Keratinocyte (primary cell): Measurements from ENCODE around the gene EYS. TPM values are rescaled to one million over a fixed set of nuclear protein-coding genes. Genes with fewer than 3 reads are reported as not detected.
"Not testable (repeated sequence)": the region's sequence is repeated elsewhere in the genome, so short reads cannot be mapped to it uniquely, and the experiment has no call there.

Source experiments
- DNase-seq: peaks from one replicate; pipeline ENCODE4 v3.0.0-alpha.2; 2011; ENCODE audit warnings: low read depth, missing footprints, low spot score
- FAIRE-seq: peaks from 2 replicates; lab custom pipeline; 2011; peaks lifted over from hg19 to GRCh38; lab: Jason Lieb, UNC
- H2AFZ ChIP-seq: 2 replicates; pipeline ENCODE4 v1.6.0; 2012; ENCODE audit warnings: low read length, control low read depth, inconsistent platforms; ENCODE audit not compliant: control insufficient read depth
- H3K27ac ChIP-seq: 2 replicates; pipeline ENCODE4 v1.5.1; 2011; ENCODE audit warnings: low read length; ENCODE audit not compliant: control insufficient read depth, insufficient read depth
- H3K27me3 ChIP-seq: 3 replicates; pipeline ENCODE4 v1.6.0; 2011; ENCODE audit warnings: low read length; ENCODE audit not compliant: control insufficient read depth, insufficient read depth; ENCODE audit errors: extremely low read depth
- H3K36me3 ChIP-seq, 2 experiments: 2 replicates in 1 of 2; 3 replicates in 1 of 2; pipeline ENCODE4 v1.5.1; 2011; ENCODE audit warnings: low read length in 2 of 2, mild to moderate bottlenecking in 1 of 2; ENCODE audit not compliant: control insufficient read depth in 2 of 2, insufficient read depth in 2 of 2; ENCODE audit errors: extremely low read depth in 1 of 2
- H3K4me1 ChIP-seq: 3 replicates; pipeline ENCODE4 v1.5.1; 2011; ENCODE audit warnings: low read length; ENCODE audit not compliant: control insufficient read depth, insufficient read depth; ENCODE audit errors: extremely low read depth
- H3K4me2 ChIP-seq: 3 replicates; pipeline ENCODE4 v1.6.0; 2011; ENCODE audit warnings: low read depth, low read length; ENCODE audit not compliant: control insufficient read depth, insufficient read depth; ENCODE audit errors: extremely low read depth
- H3K4me3 ChIP-seq, 3 experiments: fragments of 200-600 bp in 1 of 3; sonication (generic) in 1 of 3; 2 replicates in 2 of 3; 3 replicates in 1 of 3; pipeline ENCODE4 v1.5.1; 2011 to 2016; ENCODE audit warnings: low read length in 3 of 3, mild to moderate bottlenecking in 3 of 3, control low read depth in 2 of 3, inconsistent platforms in 1 of 3, low read depth in 1 of 3, mixed read lengths in 1 of 3, mixed run types in 1 of 3, moderate library complexity in 1 of 3; ENCODE audit not compliant: control insufficient read depth in 2 of 3, insufficient read depth in 2 of 3; ENCODE audit errors: extremely low read depth in 1 of 3
- H3K79me2 ChIP-seq: 2 replicates; pipeline ENCODE4 v1.6.0; 2012; ENCODE audit warnings: low read length; ENCODE audit not compliant: control insufficient read depth, insufficient read depth
- H3K9ac ChIP-seq: 3 replicates; pipeline ENCODE4 v1.6.0; 2011; ENCODE audit warnings: low read length; ENCODE audit not compliant: control insufficient read depth, insufficient read depth; ENCODE audit errors: extremely low read depth
- H3K9me1 ChIP-seq: 3 replicates; pipeline ENCODE4 v1.6.0; 2011; ENCODE audit warnings: low read length; ENCODE audit not compliant: control insufficient read depth, insufficient read depth; ENCODE audit errors: extremely low read depth
- H3K9me3 ChIP-seq: 2 replicates; pipeline ENCODE4 v1.5.1; 2012; ENCODE audit warnings: low read depth, low read length; ENCODE audit not compliant: control insufficient read depth
- H4K20me1 ChIP-seq: 3 replicates; pipeline ENCODE4 v1.6.0; 2011; ENCODE audit warnings: low read length; ENCODE audit not compliant: control insufficient read depth, insufficient read depth; ENCODE audit errors: extremely low read depth
- CTCF ChIP-seq, 3 experiments: IDR thresholded peaks in 1 of 3; conservative IDR thresholded peaks in 1 of 3; optimal IDR thresholded peaks in 1 of 3; 2 replicates in 2 of 3; 3 replicates in 1 of 3; pipeline versions ENCODE3 to v1.5.1; 2011; ENCODE audit warnings: low read length in 3 of 3, mild to moderate bottlenecking in 3 of 3, moderate library complexity in 2 of 3, control low read depth in 1 of 3, inconsistent platforms in 1 of 3; ENCODE audit not compliant: insufficient read depth in 2 of 3; ENCODE audit errors: extremely low read depth in 1 of 3
- EZH2 ChIP-seq: IDR thresholded peaks from one replicate; pipeline ENCODE4 v1.6.1; 2012; ENCODE audit warnings: inconsistent platforms, mild to moderate bottlenecking, low read length, moderate library complexity
- dilution Hi-C: fragments of 300-500 bp; cut with MboI; formaldehyde crosslinking; loops from one replicate; pipeline ENCODE4 v1.7.0; 2020; ENCODE audit warnings: low sequenced_read_pairs; ENCODE audit not compliant: extremely low pct_ligation_motif_present
- polyA plus RNA-seq, 5 experiments: library from polyadenylated mRNA; depleted of rRNA in 3 of 5; stranded (reverse) in 3 of 5; stranded (forward) in 1 of 5; unstranded in 1 of 5; fragments of >200 nt; gene quantifications; 1 replicate in 1 of 5; 2 replicates in 3 of 5; 3 replicates in 1 of 5; pipeline versions ENCODE4 v1.2.1 to v1.2.3, GENCODE V29; 2011 to 2012; ENCODE audit warnings: missing spikeins in 2 of 5, low read depth in 1 of 5, low replicate concordance in 1 of 5

EYS gene
- polyA plus RNA-seq, 1 donor (not counting 4 experiments of a cell fraction or from before 2014, with no cell fraction given): 0.34 TPM

- H3K9me3 ChIP-seq: no peaks in the 10 kb centered on the region
- no peak overlapping the region for H3K9ac ChIP-seq
- no peak overlapping the region for H2AFZ ChIP-seq
- H3K4me1 ChIP-seq: no peaks in the 10 kb centered on the region
- H3K27me3 ChIP-seq: no peaks in the 10 kb centered on the region
- no peak overlapping the region for H3K4me2 ChIP-seq
- DNase-seq (no peak), FAIRE-seq (no peak)
- H4K20me1 ChIP-seq: no peaks in the 10 kb centered on the region
- no peak overlapping the region for H3K4me3 ChIP-seq
- no peaks in the 10 kb centered on the region for H3K79me2 ChIP-seq
- TF ChIP-seq EZH2 (no peak), CTCF (optimal IDR thresholded peaks at IDR 0.05 in 1 of 3, IDR thresholded peaks at IDR 0.05 in 1 of 3, conservative IDR thresholded peaks at IDR 0.05 in 1 of 3; ENCODE audit: extremely low read depth in 1 of 3, insufficient read depth in 2 of 3, low read length in 3 of 3) (no peak)
- H3K9me1 ChIP-seq: no peaks in the 10 kb centered on the region
- H3K27ac ChIP-seq: no peak overlapping the region
- dilution Hi-C loops: no loop called here
- no peaks in the 10 kb centered on the region for H3K36me3 ChIP-seq
Observed at GRCh38 chr6:64467656-64468055, 1239.4 kb downstream of the EYS start.

GRCh38 chr6:64459411-64459944 is 1247.5 kb downstream of the EYS start:
- DNase-seq (no peak), FAIRE-seq (no peak)
- no peak overlapping the region for H2AFZ ChIP-seq
- no peaks in the 10 kb centered on the region for H3K9me1 ChIP-seq
- H3K4me2 ChIP-seq: no peak overlapping the region
- no peaks in the 10 kb centered on the region for H3K36me3 ChIP-seq
- H3K9me3 ChIP-seq: no peaks in the 10 kb centered on the region
- H3K9ac ChIP-seq: no peak overlapping the region
- H3K27ac ChIP-seq: no peak overlapping the region
- no peaks in the 10 kb centered on the region for H3K27me3 ChIP-seq
- TF ChIP-seq EZH2 (no peak), CTCF (optimal IDR thresholded peaks at IDR 0.05 in 1 of 3, IDR thresholded peaks at IDR 0.05 in 1 of 3, conservative IDR thresholded peaks at IDR 0.05 in 1 of 3; ENCODE audit: extremely low read depth in 1 of 3, insufficient read depth in 2 of 3, low read length in 3 of 3) (no peak)
- H3K4me1 ChIP-seq: no peaks in the 10 kb centered on the region
- no peak overlapping the region for H3K4me3 ChIP-seq
- no peaks in the 10 kb centered on the region for H3K79me2 ChIP-seq
- dilution Hi-C loops: no loop called here
- no peaks in the 10 kb centered on the region for H4K20me1 ChIP-seq

- H3K9me3 ChIP-seq, H3K4me2 ChIP-seq, H3K4me3 ChIP-seq, FAIRE-seq, H3K9me1 ChIP-seq, H3K79me2 ChIP-seq, H2AFZ ChIP-seq, H4K20me1 ChIP-seq, H3K9ac ChIP-seq, H3K36me3 ChIP-seq, H3K4me1 ChIP-seq, dilution Hi-C loops, DNase-seq, H3K27me3 ChIP-seq, H3K27ac ChIP-seq: not testable (repeated sequence)
Observed at GRCh38 chr6:64448101-64448500, 1258.9 kb downstream of the EYS start.
